ENCODE measurements around the gene FBXL15. TPM values are rescaled to one million over a fixed set of nuclear protein-coding genes. Genes with fewer than 3 reads are reported as not detected.

FBXL15 gene
- total and polyA plus RNA-seq, 9 of the 15 experiments (the other 6 are each of a cell fraction or from before 2014, with no cell fraction given) = 0.08 to 25.9 (median 3.5) TPM

- 0 out of 2 replicates have a peak, but pooled peaks have one; percentile 23 for TF ChIP-seq ZBTB33 (CRISPR knock-in tag; IDR thresholded peaks at IDR 0.05)
- TF ChIP-seq E2F6 (IDR thresholded peaks at IDR 0.05; ENCODE audit: borderline replicate concordance in 1 of 2, extremely low read depth in 1 of 2, insufficient read depth in 1 of 2, insufficient read length in 1 of 2, low read depth in 1 of 2, low read length in 1 of 2, poor library complexity in 1 of 2, severe bottlenecking in 1 of 2) = peak in 1 of 2 experiments; percentile 32
- TF ChIP-seq HMGN3 (IDR thresholded peaks at IDR 0.05; ENCODE audit: borderline replicate concordance, extremely low read depth, insufficient read length, low read depth, low read length) = peak; percentile 33
- no peak for TF ChIP-seq KAT7 (CRISPR knock-in tag; IDR thresholded peaks at IDR 0.05; ENCODE audit: borderline replicate concordance)
- TF ChIP-seq NR4A1 (CRISPR knock-in tag; IDR thresholded peaks at IDR 0.05) = no peak
- TF ChIP-seq NR4A1 (tag; IDR thresholded peaks at IDR 0.05) = no peak
Observed at GRCh38 chr10:102419269-102420180, 1.1 kb upstream of the FBXL15 start (continued).
